ENCODE measurements around the gene BRK1. TPM values are rescaled to one million over a fixed set of nuclear protein-coding genes. Genes with fewer than 3 reads are reported as not detected.

BRK1 gene
- total and polyA plus RNA-seq, 10 of the 15 experiments (the other 5 are each of a cell fraction or from before 2014, with no cell fraction given): 97.8 to 457 (median 203) TPM

GRCh38 chr3:10081871-10082270 is 33.6 kb upstream of the BRK1 start (continued):
- TF ChIP-seq HSF1 (IDR thresholded peaks at IDR 0.05; ENCODE audit: low read depth, low read length) (no peak), TAF1 (IDR thresholded peaks at IDR 0.05; ENCODE audit: borderline replicate concordance, low read depth, low read length) (no peak)

GRCh38 chr3:10085738-10086137 is 29.7 kb upstream of the BRK1 start:
- intact Hi-C loops (cut with micrococcal nuclease; ENCODE audit: unreplicated experiment): no loop called here
- H3K4me2 ChIP-seq (ENCODE audit: control insufficient read depth, insufficient read depth): no peak overlapping the region
- no TSS peak for BruUV-seq (replicated peaks)
- SMC1A ChIA-PET (ENCODE audit: uncharacterized antibody, unreplicated experiment): interaction anchor here (1.2 kb wide), 1 partner anchor 207 kb away, joined by 3 read pairs; the partner anchor contains the start of gene GHRL
- H3K27ac ChIP-seq (ENCODE audit: control insufficient read depth, insufficient read depth): no peak overlapping the region
- RAD21 ChIA-PET (ENCODE audit: unreplicated experiment): no interaction called here
- ATAC-seq (no peak), FAIRE-seq (no peak), DNase-seq (ENCODE audit: low read depth, low spot score) (no peak)
- H3K9ac ChIP-seq (ENCODE audit: control insufficient read depth, insufficient read depth, low read length): no peak overlapping the region
- no peaks in the 10 kb centered on the region for H3K9me3 ChIP-seq (replicated peaks; ENCODE audit: control insufficient read depth, insufficient read depth, low read length)
- 90% methylated on average over 1 of the region's 1 CpG for WGBS (ENCODE audit: insufficient coverage, insufficient replicate concordance, low lambda C conversion rate, missing lambda C conversion rate)
- CTCF ChIA-PET: interaction anchor here (0.5 kb wide), 1 partner anchor 258 kb away, joined by 3 read pairs; no protein-coding TSS in a partner anchor
- TF ChIP-seq RAD21 (IDR thresholded peaks at IDR 0.05; ENCODE audit: insufficient read depth, low read depth, low read length) (no peak), SRF (IDR thresholded peaks at IDR 0.05; ENCODE audit: low read depth in 2 of 2, low read length in 2 of 2) (no peak), ZZZ3 (IDR thresholded peaks at IDR 0.05; ENCODE audit: control insufficient read depth, insufficient read length, low read depth) (no peak), ATF2 (IDR thresholded peaks at IDR 0.05; ENCODE audit: low read length) (no peak), GATAD2B (conservative IDR thresholded peaks at IDR 0.05; ENCODE audit: low read depth) (no peak)
- POLR2A ChIA-PET: no interaction called here
- H2AFZ ChIP-seq (ENCODE audit: control insufficient read depth, low read depth, low read length): no peak overlapping the region
- no peaks in the 10 kb centered on the region for H3K79me2 ChIP-seq (ENCODE audit: control insufficient read depth, insufficient read depth, low read length)
- H3K4me3 ChIP-seq: no peak overlapping the region
- no peaks in the 10 kb centered on the region for H3K27me3 ChIP-seq (replicated peaks in 1 of 2; ENCODE audit: control insufficient read depth in 2 of 2, insufficient read depth in 2 of 2, low read length in 1 of 2)
- in situ Hi-C loops (cut with MboI): no loop called here
- peaks cover 6 to 7% of the 10 kb centered on the region in 2 experiments; a peak in 3 of 4 replicates for H3K36me3 ChIP-seq (ENCODE audit: control insufficient read depth in 2 of 2, insufficient read depth in 2 of 2, low read length in 1 of 2)
- no peaks in the 10 kb centered on the region for H4K20me1 ChIP-seq (ENCODE audit: control insufficient read depth, insufficient read depth)
- no peaks in the 10 kb centered on the region for H3K4me1 ChIP-seq (ENCODE audit: control insufficient read depth, insufficient read depth, low read length)

Data from GM12878 (cell line).